Common myeloid progenitor, CD34-positive (primary cell): Measurements from ENCODE around the gene ZNF544.
A peak's percentile ranks its signal among the peaks of the same experiment; 100 is the strongest.

Experiments
- CTCF ChIA-PET: fragments of 350-600 bp; sonication (Branson Sonifier 250); formaldehyde crosslinking; loops from one replicate; lab custom pipeline; 2021; ENCODE audit warnings: antibody characterized with exemption; lab: Charles Lee
- POLR2A ChIA-PET: fragments of 350-600 bp; sonication (Branson Sonifier 250); formaldehyde crosslinking; loops from one replicate; lab custom pipeline; 2021; ENCODE audit warnings: antibody characterized with exemption; lab: Charles Lee
- DNase-seq, 3 donors: peaks; one replicate each; pipeline versions ENCODE4 v3.0.0 to v3.0.0-alpha.2; 2013
- H3K27ac ChIP-seq, 2 experiments: 1 replicate in 1 of 2; 2 replicates in 1 of 2; pipeline ENCODE4 v1.7.0; 2013; ENCODE audit warnings: inconsistent platforms in 2 of 2, low read length in 2 of 2, mild to moderate bottlenecking in 2 of 2, low read depth in 1 of 2, moderate library complexity in 1 of 2; ENCODE audit not compliant: severe bottlenecking in 2 of 2, insufficient read depth in 1 of 2, poor library complexity in 1 of 2
- H3K27me3 ChIP-seq, 5 experiments: replicated peaks in 2 of 5; 1 replicate in 3 of 5; 2 replicates in 2 of 5; pipeline versions ENCODE4 v1.6.1 to v1.7.0; 2013; ENCODE audit warnings: low read length in 4 of 5, mild to moderate bottlenecking in 2 of 5, moderate library complexity in 2 of 5, inconsistent platforms in 1 of 5; ENCODE audit not compliant: insufficient read depth in 5 of 5, control insufficient read depth in 4 of 5
- H3K36me3 ChIP-seq, 4 experiments: 1 replicate in 2 of 4; 2 replicates in 2 of 4; pipeline versions ENCODE4 v1.6.1 to v1.7.0; 2013; ENCODE audit warnings: low read length in 3 of 4, control low read depth in 1 of 4, mild to moderate bottlenecking in 1 of 4; ENCODE audit not compliant: control insufficient read depth in 4 of 4, insufficient read depth in 4 of 4
- H3K4me1 ChIP-seq, 4 experiments: 1 replicate in 3 of 4; 2 replicates in 1 of 4; pipeline versions ENCODE4 v1.6.1 to v1.7.1; 2013; ENCODE audit warnings: low read length in 3 of 4, mild to moderate bottlenecking in 3 of 4, control low read depth in 1 of 4, inconsistent platforms in 1 of 4, moderate library complexity in 1 of 4; ENCODE audit not compliant: control insufficient read depth in 4 of 4, insufficient read depth in 4 of 4; ENCODE audit errors: control extremely low read depth in 1 of 4
- H3K4me3 ChIP-seq, 7 experiments: 1 replicate in 4 of 7; 2 replicates in 3 of 7; pipeline versions ENCODE4 v1.5.1 to v1.7.0; 2013; ENCODE audit warnings: mild to moderate bottlenecking in 7 of 7, low read length in 6 of 7, moderate library complexity in 6 of 7, inconsistent platforms in 2 of 7, low read depth in 2 of 7, control low read depth in 1 of 7; ENCODE audit not compliant: insufficient read depth in 4 of 7, control insufficient read depth in 1 of 7; ENCODE audit errors: extremely low read depth in 1 of 7
- H3K9me3 ChIP-seq, 5 experiments: 1 replicate in 4 of 5; 2 replicates in 1 of 5; pipeline versions ENCODE4 v1.6.1 to v1.7.1; 2013; ENCODE audit warnings: low read length in 4 of 5, mild to moderate bottlenecking in 2 of 5, inconsistent platforms in 1 of 5, low read depth in 1 of 5, moderate library complexity in 1 of 5; ENCODE audit not compliant: control insufficient read depth in 4 of 5, insufficient read depth in 2 of 5; ENCODE audit errors: control extremely low read depth in 1 of 5
- WGBS: methylation state at CpG from one replicate; pipeline ENCODE4 v1.1.5; 2013; ENCODE audit not compliant: insufficient coverage; 5-methylcytosine and 5-hydroxymethylcytosine counted together

The ZNF544 gene

DNA sequence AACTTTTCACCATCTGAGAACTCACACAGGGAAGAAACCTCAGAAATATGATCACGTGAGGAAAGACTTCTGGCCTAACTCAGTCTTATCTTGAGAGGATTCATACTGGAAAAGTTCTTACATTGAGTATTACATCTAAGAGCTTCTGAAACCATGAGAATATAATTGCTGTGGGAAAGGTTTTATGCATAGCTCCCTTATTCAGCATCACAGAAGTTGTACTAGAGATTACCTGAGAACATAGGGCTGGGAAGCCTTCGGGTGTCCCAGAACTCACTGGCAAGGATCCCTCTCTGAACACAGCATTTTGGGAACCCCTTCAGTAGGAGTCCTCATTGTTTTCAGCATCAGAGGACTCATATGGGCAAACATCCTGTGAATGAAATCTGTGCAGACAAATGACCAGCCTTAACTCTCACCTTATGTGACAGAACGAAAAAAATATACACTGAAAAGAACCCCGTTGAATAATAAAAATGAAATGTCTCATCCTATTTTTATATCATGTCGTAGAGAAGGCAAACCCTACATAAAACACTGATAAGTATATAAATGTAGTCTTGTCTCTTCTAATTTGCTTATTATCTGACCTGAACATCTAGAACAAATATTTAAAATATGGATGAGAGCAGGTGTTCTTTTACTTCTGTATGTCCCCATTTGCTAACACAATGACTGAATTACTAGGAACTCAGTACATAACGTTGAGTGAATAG lies 31.7 kb upstream of the ZNF544 start:
- Histone ChIP-seq H3K4me1 (no peaks in the 10 kb centered on the region), H3K4me3 (peak overlapping the region in 1 of 7 experiments; percentile 9), H3K36me3 (peaks cover 29 to 94% (median 70%) of the 10 kb centered on the region in 4 experiments), H3K27me3 (no peaks in the 10 kb centered on the region), H3K27ac (no peak overlapping the region), H3K9me3 (peaks cover 17 to 96% (median 86%) of the 10 kb centered on the region in 5 experiments)
- POLR2A ChIA-PET, result interaction anchor here (1.3 kb wide), 1 partner anchor 14 kb away, joined by 4 read pairs; no protein-coding TSS in a partner anchor
- CTCF ChIA-PET, result interaction anchor here (0.7 to 1.4 kb wide), 2 partner anchors 9 to 159 kb away, joined by 3 to 6 read pairs; no protein-coding TSS in a partner anchor
- 67% methylated on average over 2 of the region's 6 CpGs for WGBS
- DNase-seq, result peak; percentile 40 to 64 (median 54)

DNA sequence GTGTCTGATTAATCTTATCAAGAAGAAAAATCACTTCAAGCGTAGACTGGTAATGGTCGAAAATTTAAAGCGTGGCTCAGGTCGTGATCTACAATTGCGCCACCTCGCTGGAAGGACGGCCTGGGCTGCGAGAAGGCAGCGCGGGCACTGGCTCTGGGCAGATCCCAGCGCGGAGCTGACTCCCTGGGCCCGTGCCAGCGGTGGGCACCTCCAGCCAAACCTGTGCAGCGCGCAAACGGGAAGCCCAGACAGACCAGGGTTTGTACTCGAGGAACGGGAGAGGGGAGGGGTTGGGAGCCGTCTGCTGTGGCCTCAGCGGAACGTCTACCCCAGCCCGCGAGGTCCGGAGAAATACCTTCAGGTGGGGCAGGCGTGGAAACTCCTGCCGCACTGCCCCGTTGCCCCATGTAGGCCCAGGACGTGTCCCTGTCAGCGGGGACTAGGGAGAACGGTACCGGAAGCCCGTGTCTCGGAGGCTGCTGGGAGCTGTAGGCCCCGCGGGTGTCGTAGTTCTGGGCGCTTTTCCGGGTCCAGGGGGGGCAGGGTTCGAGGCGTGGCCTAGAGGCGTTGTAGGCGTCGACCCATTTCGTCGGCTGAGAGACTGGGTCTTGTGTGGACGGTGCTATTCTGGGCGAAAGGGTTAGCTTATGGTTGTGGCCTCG lies 24.8 kb upstream of the ZNF544 start:
- H3K4me3 ChIP-seq, result peak overlapping the region in 1 of 7 experiments; percentile 12
- POLR2A ChIA-PET, result interaction anchor here (0.6 kb wide), 1 partner anchor 21 kb away, joined by 3 read pairs; the partner anchor contains the start of gene ZNF274

DNA sequence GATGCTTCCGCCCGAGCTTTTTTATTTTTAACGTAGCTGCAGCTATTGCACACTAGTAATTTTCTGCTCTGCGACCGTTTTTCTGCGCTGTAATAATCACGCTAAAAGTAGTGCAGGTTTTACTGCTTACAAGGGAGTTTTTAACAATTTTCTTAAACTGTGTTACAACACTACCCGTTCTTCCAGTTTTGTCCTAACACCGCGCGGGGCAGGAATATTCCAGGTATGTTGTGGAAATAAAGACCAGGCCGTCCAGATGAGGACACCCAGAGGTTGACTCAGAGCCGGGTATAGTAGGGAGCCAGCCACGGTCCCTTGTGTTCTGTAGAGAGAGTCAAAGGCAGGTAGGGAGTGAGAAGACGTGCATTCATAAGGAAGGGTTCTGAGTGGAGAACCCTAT lies 24.1 kb upstream of the ZNF544 start:
- ChIA-PET CTCF (interaction anchor here (1.4 to 2.6 kb wide), 2 partner anchors 8 to 18 kb away, joined by 6 read pairs; no protein-coding TSS in a partner anchor), POLR2A (no interaction called here)
- Histone ChIP-seq H3K36me3 (peaks cover 39 to 98% (median 69%) of the 10 kb centered on the region in 4 experiments), H3K4me3 (peak overlapping the region in 1 of 7 experiments; percentile 12), H3K9me3 (peaks cover 13 to 99% (median 95%) of the 10 kb centered on the region in 5 experiments), H3K4me1 (no peaks in the 10 kb centered on the region), H3K27ac (no peak overlapping the region), H3K27me3 (no peaks in the 10 kb centered on the region)
- DNase-seq, result no peak
- 79% methylated on average over 14 of the region's 15 CpGs for WGBS

More for the DNA sequence above, 24.8 kb upstream of the ZNF544 start:
- Histone ChIP-seq H3K9me3 (peaks cover 13 to 99% (median 94%) of the 10 kb centered on the region in 5 experiments), H3K36me3 (peaks cover 37 to 98% (median 64%) of the 10 kb centered on the region in 4 experiments), H3K27ac (no peak overlapping the region), H3K27me3 (no peaks in the 10 kb centered on the region), H3K4me1 (no peaks in the 10 kb centered on the region)
- CTCF ChIA-PET, result interaction anchor here (0.6 kb wide), 1 partner anchor 22 kb away, joined by 3 read pairs; no protein-coding TSS in a partner anchor
- WGBS, result 51% methylated on average over 49 of the region's 49 CpGs
- no peak for DNase-seq

DNA sequence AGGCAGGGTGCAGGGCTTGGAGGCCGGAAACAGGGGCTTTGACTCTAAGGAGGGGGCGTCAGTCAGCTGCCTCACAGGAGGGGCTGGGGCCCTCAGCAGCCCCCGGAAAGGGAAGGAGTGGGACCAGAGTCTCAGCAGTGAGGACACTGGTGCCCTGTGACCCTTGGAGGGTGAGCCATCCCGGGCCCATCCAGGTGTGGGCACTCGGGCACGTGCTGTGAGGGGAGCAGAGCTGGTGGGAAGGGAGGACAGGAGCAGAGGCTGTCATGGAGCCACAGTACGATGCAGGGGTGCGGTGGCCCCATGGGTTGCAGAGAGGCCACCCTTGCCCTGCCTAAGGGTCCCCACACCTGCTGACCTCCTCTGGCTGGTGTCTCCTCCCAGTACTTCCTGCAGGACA lies 19.1 kb upstream of the ZNF544 start:
- Histone ChIP-seq H3K27me3 (no peaks in the 10 kb centered on the region), H3K9me3 (peaks cover 8 to 99% (median 89%) of the 10 kb centered on the region in 5 experiments), H3K4me3 (no peak overlapping the region), H3K4me1 (no peaks in the 10 kb centered on the region), H3K36me3 (peaks cover 65 to 95% (median 81%) of the 10 kb centered on the region in 4 experiments), H3K27ac (no peak overlapping the region)
- 93% methylated on average over 8 of the region's 8 CpGs for WGBS
- ChIA-PET CTCF (interaction anchor here (1.3 kb wide), 1 partner anchor 15 kb away, joined by 4 read pairs; no protein-coding TSS in a partner anchor), POLR2A (no interaction called here)
- no peak for DNase-seq

DNA sequence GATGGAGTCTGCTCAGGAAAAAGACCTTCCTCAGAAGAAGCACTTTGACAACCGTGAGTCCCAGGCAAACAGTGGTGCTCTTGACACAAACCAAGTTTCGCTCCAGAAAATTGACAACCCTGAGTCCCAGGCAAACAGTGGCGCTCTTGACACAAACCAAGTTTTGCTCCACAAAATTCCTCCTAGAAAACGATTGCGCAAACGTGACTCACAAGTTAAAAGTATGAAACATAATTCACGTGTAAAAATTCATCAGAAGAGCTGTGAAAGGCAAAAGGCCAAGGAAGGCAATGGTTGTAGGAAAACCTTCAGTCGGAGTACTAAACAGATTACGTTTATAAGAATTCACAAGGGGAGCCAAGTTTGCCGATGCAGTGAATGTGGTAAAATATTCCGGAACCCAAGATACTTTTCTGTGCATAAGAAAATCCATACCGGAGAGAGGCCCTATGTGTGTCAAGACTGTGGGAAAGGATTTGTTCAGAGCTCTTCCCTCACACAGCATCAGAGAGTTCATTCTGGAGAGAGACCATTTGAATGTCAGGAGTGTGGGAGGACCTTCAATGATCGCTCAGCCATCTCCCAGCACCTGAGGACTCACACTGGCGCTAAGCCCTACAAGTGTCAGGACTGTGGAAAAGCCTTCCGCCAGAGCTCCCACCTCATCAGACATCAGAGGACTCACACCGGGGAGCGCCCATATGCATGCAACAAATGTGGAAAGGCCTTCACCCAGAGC lies 16.2 kb upstream of the ZNF544 start:
- no peak overlapping the region for H3K27ac ChIP-seq
- 97% methylated on average over 14 of the region's 17 CpGs for WGBS

DNA sequence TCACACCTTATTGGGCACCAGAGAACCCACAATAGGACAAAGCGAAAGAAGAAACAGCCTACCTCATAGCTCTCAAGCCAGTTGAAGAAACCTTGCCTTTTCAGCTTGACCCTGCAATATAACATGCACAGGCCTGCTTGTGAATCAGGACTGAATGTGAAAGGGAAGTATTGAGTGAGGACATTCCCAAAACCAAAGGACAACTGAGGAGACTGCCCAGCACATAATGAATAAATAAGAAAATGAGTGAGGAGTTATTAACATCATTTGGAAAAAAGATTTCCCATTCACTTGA lies 15.7 kb upstream of the ZNF544 start:
- Histone ChIP-seq H3K27me3 (peaks cover 0 to 5% (median 0%) of the 10 kb centered on the region in 5 experiments), H3K4me3 (no peak overlapping the region), H3K27ac (no peak overlapping the region), H3K9me3 (peaks cover 1 to 99% (median 89%) of the 10 kb centered on the region in 5 experiments), H3K4me1 (no peaks in the 10 kb centered on the region), H3K36me3 (peaks cover 42 to 61% (median 57%) of the 10 kb centered on the region in 4 experiments)
- ChIA-PET POLR2A (no interaction called here), CTCF (interaction anchor here (1.6 kb wide), 1 partner anchor 12 kb away, joined by 3 read pairs; no protein-coding TSS in a partner anchor)
- DNase-seq, result no peak
- WGBS, result no CpG with 5 or more reads among the region's 1 CpG

More for the DNA sequence above, 16.2 kb upstream of the ZNF544 start:
- Histone ChIP-seq H3K9me3 (peaks cover 2 to 99% (median 90%) of the 10 kb centered on the region in 5 experiments), H3K4me3 (peak overlapping the region in 1 of 7 experiments; percentile 48), H3K4me1 (no peaks in the 10 kb centered on the region), H3K27me3 (peaks cover 0 to 5% (median 0%) of the 10 kb centered on the region in 5 experiments), H3K36me3 (peaks cover 47 to 66% (median 63%) of the 10 kb centered on the region in 4 experiments)
- POLR2A ChIA-PET, result no interaction called here
- no peak for DNase-seq
- CTCF ChIA-PET, result interaction anchor here (1.2 to 1.6 kb wide), 2 partner anchors 12 to 15 kb away, joined by 3 read pairs; no protein-coding TSS in a partner anchor
